Activated naive CD8-positive, alpha-beta T cell treated with anti-CD3 and anti-CD28 coated beads, Interleukin-2, amount 10 ng/mL, durations not matched to agents 7 days and 5 days (primary cell): Measurements from ENCODE around the gene SKI. TPM values are rescaled to one million over a fixed set of nuclear protein-coding genes. Genes with fewer than 3 reads are reported as not detected.
A peak's percentile ranks its signal among the peaks of the same experiment; 100 is the strongest.
"Not testable (repeated sequence)": the region's sequence is repeated elsewhere in the genome, so short reads cannot be mapped to it uniquely, and the experiment has no call there.

Source experiments
- ATAC-seq: fragments of 150-1000 bp; cut with Tn5 transposase; one replicate; pipeline ENCODE4 v1.10.0; 2021; ENCODE audit warnings: low read depth, moderate library complexity
- POLR2A ChIA-PET: fragments of 350-600 bp; sonication (Branson Sonifier 250); formaldehyde crosslinking; loops from one replicate; lab custom pipeline; 2021; ENCODE audit warnings: antibody characterized with exemption; lab: Charles Lee
- DNase-seq: peaks from one replicate; pipeline ENCODE4 v3.0.0; 2021
- H3K27ac Mint-ChIP-seq: one replicate; pipeline ENCODE4 v1.8.0; 2022; ENCODE audit warnings: mild to moderate bottlenecking, mixed read lengths
- H3K27me3 Mint-ChIP-seq: one replicate; pipeline ENCODE4 v1.8.0; 2022; ENCODE audit warnings: mild to moderate bottlenecking, moderate library complexity, mixed read lengths
- H3K36me3 Mint-ChIP-seq: one replicate; pipeline ENCODE4 v1.8.0; 2021; ENCODE audit warnings: mild to moderate bottlenecking, mixed read lengths
- H3K4me1 Mint-ChIP-seq: one replicate; pipeline ENCODE4 v1.8.0; 2021; ENCODE audit warnings: mixed read lengths
- H3K4me3 Mint-ChIP-seq: one replicate; pipeline ENCODE4 v1.8.0; 2022; ENCODE audit warnings: mild to moderate bottlenecking, moderate library complexity, mixed read lengths
- H3K9me3 Mint-ChIP-seq: one replicate; pipeline ENCODE4 v1.8.0; 2021; ENCODE audit warnings: mixed read lengths
- total RNA-seq, 2 experiments: library from RNA; stranded (reverse); gene quantifications; one replicate each; pipeline ENCODE4 v1.2.3, GENCODE V29; 2021

SKI gene
- total RNA-seq, 2 experiments from 2014 or later = 59.3 to 71.6 TPM

GRCh38 chr1:2261476-2262395, 33.6 kb downstream of the SKI start:
- H3K9me3 Mint-ChIP-seq, ATAC-seq, H3K4me3 Mint-ChIP-seq, DNase-seq, H3K27me3 Mint-ChIP-seq, H3K27ac Mint-ChIP-seq: not testable (repeated sequence)
- Mint-ChIP-seq H3K36me3 (peaks cover 21% of the 10 kb centered on the region), H3K4me1 (peaks cover 38% of the 10 kb centered on the region)
- POLR2A ChIA-PET = interaction anchor here (1.2 kb wide), 1 partner anchor 29 kb away, joined by 3 read pairs; no protein-coding TSS in a partner anchor

- no peaks in the 10 kb centered on the region for H3K27me3 Mint-ChIP-seq
- POLR2A ChIA-PET = interaction anchor here (1.3 kb wide), 1 partner anchor 11 kb away, joined by 3 read pairs; no protein-coding TSS in a partner anchor
- H3K4me3 Mint-ChIP-seq = no peak overlapping the region
- H3K9me3 Mint-ChIP-seq = no peaks in the 10 kb centered on the region
- H3K36me3 Mint-ChIP-seq = peaks cover 12% of the 10 kb centered on the region
- H3K27ac Mint-ChIP-seq = peak overlapping the region; percentile 9
- DNase-seq = no peak
- ATAC-seq = no peak
- peaks cover 16% of the 10 kb centered on the region for H3K4me1 Mint-ChIP-seq
Observed at GRCh38 chr1:2266301-2266975, 38.3 kb downstream of the SKI start.

- peaks cover 10% of the 10 kb centered on the region for H3K36me3 Mint-ChIP-seq
- POLR2A ChIA-PET = no interaction called here
- no peak overlapping the region for H3K4me3 Mint-ChIP-seq
- DNase-seq (no peak), ATAC-seq (no peak)
- H3K27me3 Mint-ChIP-seq = no peaks in the 10 kb centered on the region
- peaks cover 15% of the 10 kb centered on the region for H3K4me1 Mint-ChIP-seq
- no peaks in the 10 kb centered on the region for H3K9me3 Mint-ChIP-seq
- H3K27ac Mint-ChIP-seq = no peak overlapping the region
Observed at GRCh38 chr1:2267051-2267830, 39.1 kb downstream of the SKI start.

GRCh38 chr1:2267862-2268261, 39.7 kb downstream of the SKI start:
- no peak overlapping the region for H3K27ac Mint-ChIP-seq
- POLR2A ChIA-PET = no interaction called here
- H3K36me3 Mint-ChIP-seq = peaks cover 10% of the 10 kb centered on the region
- H3K27me3 Mint-ChIP-seq = no peaks in the 10 kb centered on the region
- no peaks in the 10 kb centered on the region for H3K9me3 Mint-ChIP-seq
- ATAC-seq = no peak
- H3K4me3 Mint-ChIP-seq = no peak overlapping the region
- no peak for DNase-seq
- peaks cover 15% of the 10 kb centered on the region for H3K4me1 Mint-ChIP-seq

- Mint-ChIP-seq H3K4me1 (peaks cover 16% of the 10 kb centered on the region), H3K27ac (no peak overlapping the region), H3K4me3 (no peak overlapping the region)
Observed at GRCh38 chr1:2268285-2269056, 40.4 kb downstream of the SKI start.

GRCh38 chr1:2269193-2269921, 41.2 kb downstream of the SKI start:
- H3K27ac Mint-ChIP-seq = no peak overlapping the region
- POLR2A ChIA-PET = no interaction called here
- no peak overlapping the region for H3K4me3 Mint-ChIP-seq
- no peaks in the 10 kb centered on the region for H3K9me3 Mint-ChIP-seq
- ATAC-seq (no peak), DNase-seq (no peak)
- H3K4me1 Mint-ChIP-seq = peaks cover 16% of the 10 kb centered on the region
- peaks cover 10% of the 10 kb centered on the region for H3K36me3 Mint-ChIP-seq
- H3K27me3 Mint-ChIP-seq = no peaks in the 10 kb centered on the region

More at GRCh38 chr1:2268285-2269056, 40.4 kb downstream of the SKI start:
- POLR2A ChIA-PET = no interaction called here
- DNase-seq = no peak
- no peaks in the 10 kb centered on the region for H3K27me3 Mint-ChIP-seq
- peaks cover 10% of the 10 kb centered on the region for H3K36me3 Mint-ChIP-seq
- ATAC-seq = no peak
- no peaks in the 10 kb centered on the region for H3K9me3 Mint-ChIP-seq

DNA sequence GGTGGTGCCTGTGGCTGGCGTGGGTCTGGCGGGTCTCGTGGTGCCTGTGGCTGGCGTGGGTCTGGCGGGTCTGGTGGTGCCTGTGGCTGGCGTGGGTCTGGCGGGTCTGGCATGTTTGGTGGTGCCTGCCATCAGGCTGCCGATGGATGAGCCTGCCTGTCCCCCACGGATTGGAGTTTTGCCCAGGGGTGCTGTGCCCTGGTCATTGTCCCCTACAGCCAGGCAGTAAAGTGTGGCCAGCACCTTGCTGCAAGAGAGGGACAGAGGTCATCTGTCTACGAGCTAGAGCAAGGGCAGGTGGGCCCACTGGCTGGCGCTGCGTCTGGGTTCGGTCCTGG, 41.8 kb downstream of the SKI start:
- Mint-ChIP-seq H3K4me1 (peaks cover 17% of the 10 kb centered on the region), H3K27me3 (no peaks in the 10 kb centered on the region), H3K36me3 (peaks cover 10% of the 10 kb centered on the region), H3K4me3 (no peak overlapping the region), H3K27ac (no peak overlapping the region), H3K9me3 (no peaks in the 10 kb centered on the region)
- ATAC-seq (no peak), DNase-seq (no peak)
- POLR2A ChIA-PET = no interaction called here

GRCh38 chr1:2270260-2271100, 42.4 kb downstream of the SKI start:
- no peak overlapping the region for H3K4me3 Mint-ChIP-seq
- no peaks in the 10 kb centered on the region for H3K27me3 Mint-ChIP-seq
- no peak overlapping the region for H3K27ac Mint-ChIP-seq
- peaks cover 5% of the 10 kb centered on the region for H3K36me3 Mint-ChIP-seq
- no peak for ATAC-seq
- DNase-seq = no peak
- H3K4me1 Mint-ChIP-seq = peaks cover 16% of the 10 kb centered on the region
- POLR2A ChIA-PET = no interaction called here
- H3K9me3 Mint-ChIP-seq = no peaks in the 10 kb centered on the region

- DNase-seq (no peak), ATAC-seq (no peak)
- POLR2A ChIA-PET = no interaction called here
- H3K4me3 Mint-ChIP-seq = no peak overlapping the region
- no peaks in the 10 kb centered on the region for H3K27me3 Mint-ChIP-seq
- peaks cover 5% of the 10 kb centered on the region for H3K36me3 Mint-ChIP-seq
- H3K27ac Mint-ChIP-seq = no peak overlapping the region
- peaks cover 12% of the 10 kb centered on the region for H3K4me1 Mint-ChIP-seq
- no peaks in the 10 kb centered on the region for H3K9me3 Mint-ChIP-seq
Observed at GRCh38 chr1:2271211-2271721, 43.1 kb downstream of the SKI start.

DNA sequence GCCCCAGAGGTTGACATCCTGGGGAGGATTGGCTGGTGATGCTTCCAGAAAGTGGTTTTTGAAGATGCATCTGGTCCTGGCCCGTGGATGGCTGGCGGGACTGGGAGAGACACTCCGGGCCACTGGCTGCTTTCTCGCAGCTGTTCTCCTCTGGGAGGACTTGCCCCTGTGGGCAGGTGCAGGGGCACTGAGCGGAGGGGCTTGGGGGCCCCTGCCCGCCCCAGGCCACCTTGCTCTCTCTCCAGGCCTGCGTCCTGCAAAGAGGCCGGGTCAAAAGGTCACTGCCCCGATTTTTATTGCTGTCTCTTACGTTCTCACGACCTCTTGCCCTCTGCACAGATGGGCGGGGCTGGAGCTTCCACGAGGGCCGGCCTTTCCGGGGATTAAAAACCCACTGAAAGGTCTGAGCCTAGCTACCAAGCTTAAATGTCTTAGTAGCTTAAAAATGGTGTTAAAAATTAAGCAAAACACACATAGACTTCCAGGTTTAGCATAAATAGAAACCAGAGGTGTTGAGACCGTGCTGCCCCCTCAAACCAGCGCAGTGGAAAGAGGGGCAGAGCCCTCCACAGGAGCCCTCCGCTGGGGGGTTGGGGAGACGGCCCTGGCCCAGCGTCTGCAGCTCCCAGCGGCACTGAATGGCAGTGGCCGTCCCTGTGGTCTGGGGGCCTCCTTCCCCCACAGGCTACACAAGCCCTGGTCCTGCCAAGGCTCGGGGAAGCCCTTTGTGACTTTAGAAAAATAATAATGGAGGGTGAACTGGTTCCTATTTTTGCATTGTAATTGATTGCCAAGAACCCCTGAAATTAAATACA, 43.9 kb downstream of the SKI start:
- Mint-ChIP-seq H3K4me3 (no peak overlapping the region), H3K36me3 (peaks cover 9% of the 10 kb centered on the region), H3K4me1 (peaks cover 13% of the 10 kb centered on the region), H3K27ac (no peak overlapping the region), H3K27me3 (no peaks in the 10 kb centered on the region), H3K9me3 (no peaks in the 10 kb centered on the region)
- POLR2A ChIA-PET = no interaction called here
- no peak for ATAC-seq
- no peak for DNase-seq
